IMR-90 (cell line): Measurements from ENCODE around the gene TRIM43B. TPM values are rescaled to one million over a fixed set of nuclear protein-coding genes. Genes with fewer than 3 reads are reported as not detected.

ENCODE experiments used
- ATAC-seq: fragments of 200-7000 bp; cut with Tn5 transposase; 2 replicates; pipeline ENCODE4 v1.9.1; 2020; ENCODE audit warnings: low read depth, mild to moderate bottlenecking, moderate library complexity
- BruUV-seq: library from RNA; stranded (reverse); fragments of 400-500 nt; replicated peaks from 2 replicates; lab custom pipeline; 2021; lab: Mats Ljungman, UMichigan
- CTCF ChIA-PET: fragments of 300-600 bp; formaldehyde crosslinking; extraction: SDS; loops from one replicate; lab custom pipeline; 2021; ENCODE audit warnings: antibody characterized with exemption; lab: Yijun Ruan, JAX
- POLR2A ChIA-PET: fragments of 300-600 bp; sonication (Branson Sonifier 250); formaldehyde crosslinking; loops from one replicate; lab custom pipeline; 2022; ENCODE audit warnings: antibody characterized with exemption; ENCODE audit not compliant: unreplicated experiment; lab: Charles Lee
- DNase-seq: peaks from one replicate; pipeline ENCODE4 v3.0.0; 2013
- H2AFZ ChIP-seq: replicated peaks from 2 replicates; pipeline ENCODE3; 2013; ENCODE audit warnings: low read length, mild to moderate bottlenecking; ENCODE audit not compliant: poor library complexity
- H2AK5ac ChIP-seq: 2 replicates; pipeline ENCODE4 v1.6.1; 2013; ENCODE audit warnings: low read depth, low read length, inconsistent platforms
- H2AK9ac ChIP-seq: replicated peaks from 2 replicates; pipeline ENCODE3; 2013; ENCODE audit warnings: mild to moderate bottlenecking, low read depth, low read length, moderate library complexity; ENCODE audit not compliant: poor library complexity
- H2BK120ac ChIP-seq: 2 replicates; pipeline ENCODE4 v1.6.1; 2013; ENCODE audit warnings: low read depth, low read length, inconsistent platforms
- H2BK15ac ChIP-seq: 3 replicates; pipeline ENCODE4 v1.6.1; 2013; ENCODE audit warnings: low read depth, low read length, inconsistent platforms
- H2BK20ac ChIP-seq: 2 replicates; pipeline ENCODE4 v1.6.1; 2013; ENCODE audit warnings: low read depth, mild to moderate bottlenecking, inconsistent platforms, low read length, moderate library complexity
- H2BK5ac ChIP-seq: 2 replicates; pipeline ENCODE4 v1.6.1; 2013; ENCODE audit warnings: mild to moderate bottlenecking, low read depth, low read length, inconsistent platforms; ENCODE audit not compliant: poor library complexity, severe bottlenecking
- H3K14ac ChIP-seq: replicated peaks from 2 replicates; pipeline ENCODE4 v1.6.1; 2013; ENCODE audit warnings: low read depth, low read length, inconsistent platforms
- H3K18ac ChIP-seq: 2 replicates; pipeline ENCODE4 v1.6.1; 2013; ENCODE audit warnings: low read depth, low read length, control low read depth
- H3K23ac ChIP-seq: 2 replicates; pipeline ENCODE4 v1.6.1; 2013; ENCODE audit warnings: low read depth, low read length, inconsistent platforms
- H3K27ac ChIP-seq: 2 replicates; pipeline ENCODE4 v1.5.1; 2013; ENCODE audit warnings: mild to moderate bottlenecking, control low read depth, low read length; ENCODE audit not compliant: insufficient read depth
- H3K27me3 ChIP-seq: 2 replicates; pipeline ENCODE4 v1.6.1; 2013; ENCODE audit warnings: low read length; ENCODE audit not compliant: control insufficient read depth, insufficient read depth
- H3K36me3 ChIP-seq: 2 replicates; pipeline ENCODE4 v1.6.1; 2013; ENCODE audit warnings: low read length, mixed read lengths; ENCODE audit not compliant: control insufficient read depth, insufficient read depth
- H3K4ac ChIP-seq: 2 replicates; pipeline ENCODE4 v1.6.1; 2013; ENCODE audit warnings: low read depth, low read length, inconsistent platforms
- H3K4me1 ChIP-seq: 2 replicates; pipeline ENCODE4 v1.6.1; 2013; ENCODE audit warnings: low read length, mixed read lengths; ENCODE audit not compliant: control insufficient read depth, insufficient read depth
- H3K4me2 ChIP-seq: 2 replicates; pipeline ENCODE4 v1.6.1; 2013; ENCODE audit warnings: low read depth, mild to moderate bottlenecking, control low read depth, low read length, moderate library complexity
- H3K4me3 ChIP-seq: 2 replicates; pipeline ENCODE4 v1.5.1; 2013; ENCODE audit warnings: low read depth, mild to moderate bottlenecking, control low read depth, low read length, moderate library complexity; ENCODE audit not compliant: insufficient read depth
- H3K56ac ChIP-seq: 2 replicates; pipeline ENCODE4 v1.6.1; 2013; ENCODE audit warnings: low read length, inconsistent platforms; ENCODE audit not compliant: insufficient read depth; ENCODE audit errors: extremely low read depth
- H3K79me1 ChIP-seq, 2 experiments: 2 replicates each; pipeline ENCODE4 v1.6.1; 2013; ENCODE audit warnings: low read length in 2 of 2, inconsistent platforms in 1 of 2, low read depth in 1 of 2
- H3K9ac ChIP-seq: 2 replicates; pipeline ENCODE4 v1.6.1; 2013; ENCODE audit warnings: low read depth, low read length, control low read depth
- H3K9me1 ChIP-seq: 2 replicates; pipeline ENCODE4 v1.6.1; 2013; ENCODE audit warnings: low read length, inconsistent platforms; ENCODE audit not compliant: insufficient read depth
- H3K9me3 ChIP-seq: 2 replicates; pipeline ENCODE4 v1.6.1; 2013; ENCODE audit warnings: low read length; ENCODE audit not compliant: control insufficient read depth, insufficient read depth
- H4K20me1 ChIP-seq: 2 replicates; pipeline ENCODE4 v1.6.1; 2013; ENCODE audit warnings: low read length, inconsistent platforms; ENCODE audit not compliant: insufficient read depth
- H4K5ac ChIP-seq: 2 replicates; pipeline ENCODE4 v1.6.1; 2013; ENCODE audit warnings: mild to moderate bottlenecking, low read depth, low read length, control low read depth
- H4K8ac ChIP-seq, 2 experiments: 2 replicates each; pipeline ENCODE4 v1.6.1; 2013; ENCODE audit warnings: low read depth in 2 of 2, low read length in 2 of 2, control low read depth in 1 of 2, inconsistent platforms in 1 of 2
- H4K91ac ChIP-seq: 2 replicates; pipeline ENCODE4 v1.6.1; 2013; ENCODE audit warnings: low read depth, low read length, inconsistent platforms; ENCODE audit not compliant: insufficient read depth
- BHLHE40 ChIP-seq: fragments of 150-350 bp; IDR thresholded peaks from 2 replicates; pipeline ENCODE4 v1.6.1; 2016; ENCODE audit warnings: mild to moderate bottlenecking, low read depth, low read length
- CEBPB ChIP-seq: IDR thresholded peaks from 2 replicates; pipeline ENCODE4 v1.6.1; 2012; ENCODE audit warnings: low read depth, low read length, improper control_type of control experiment
- CHD1 ChIP-seq: IDR thresholded peaks from 2 replicates; pipeline ENCODE4 v1.6.1; 2012; ENCODE audit warnings: low read depth, low read length, improper control_type of control experiment
- CTCF ChIP-seq: conservative IDR thresholded peaks from 2 replicates; pipeline ENCODE4 v1.5.1; 2012; ENCODE audit warnings: mild to moderate bottlenecking, low read depth, low read length, improper control_type of control experiment
- ELK1 ChIP-seq: fragments of 150-350 bp; IDR thresholded peaks from 2 replicates; pipeline ENCODE4 v1.6.1; 2016; ENCODE audit warnings: low read depth, mild to moderate bottlenecking, low read length, moderate library complexity, borderline replicate concordance
- FOS ChIP-seq: fragments of 150-350 bp; IDR thresholded peaks from 2 replicates; pipeline ENCODE4 v1.6.1; 2016; ENCODE audit warnings: low read depth, low read length
- MAFK ChIP-seq: IDR thresholded peaks from 2 replicates; pipeline ENCODE4 v1.6.1; 2012; ENCODE audit warnings: low read depth, low read length, improper control_type of control experiment
- MAZ ChIP-seq: IDR thresholded peaks from 2 replicates; pipeline ENCODE4 v1.6.1; 2012; ENCODE audit warnings: low read depth, mild to moderate bottlenecking, low read length, improper control_type of control experiment, moderate library complexity, borderline replicate concordance
- MXI1 ChIP-seq: IDR thresholded peaks from 2 replicates; pipeline ENCODE4 v1.6.1; 2012; ENCODE audit warnings: low read depth, mild to moderate bottlenecking, low read length, moderate library complexity, borderline replicate concordance
- POLR2A ChIP-seq: IDR thresholded peaks from 2 replicates; pipeline ENCODE4 v1.6.1; 2012; ENCODE audit warnings: mild to moderate bottlenecking, low read depth, low read length
- RAD21 ChIP-seq: IDR thresholded peaks from 2 replicates; pipeline ENCODE4 v1.6.1; 2012; ENCODE audit warnings: low read length, improper control_type of control experiment
- RCOR1 ChIP-seq: IDR thresholded peaks from 2 replicates; pipeline ENCODE4 v1.6.1; 2012; ENCODE audit warnings: mild to moderate bottlenecking, low read length, improper control_type of control experiment; ENCODE audit not compliant: insufficient replicate concordance
- SMC3 ChIP-seq: fragments of 150-350 bp; IDR thresholded peaks from 2 replicates; pipeline ENCODE4 v1.6.1; 2016; ENCODE audit warnings: low read depth, mild to moderate bottlenecking, antibody characterized with exemption, low read length, moderate library complexity
- dilution Hi-C: fragments of 300-500 bp; cut with HindIII; formaldehyde crosslinking; loops from one replicate; pipeline ENCODE4 v1.14.3; 2018; ENCODE audit warnings: low sequenced_read_pairs; ENCODE audit not compliant: unreplicated experiment
- in situ Hi-C: fragments of 300-500 bp; cut with MboI; formaldehyde crosslinking; loops from 3 replicates; pipeline ENCODE4 v1.14.3; 2019; ENCODE audit warnings: low sequenced_read_pairs, inconsistent platforms, mixed read lengths
- intact Hi-C: fragments of 100-400 bp; cut with micrococcal nuclease; formaldehyde crosslinking; loops from 2 replicates; pipeline ENCODE4 v1.10.0; 2022
- polyA plus RNA-seq, 3 experiments: library from polyadenylated mRNA; depleted of rRNA; stranded (reverse); fragments of >200 nt; gene quantifications; 2 replicates each; pipeline ENCODE4 v1.2.3, GENCODE V29; 2012; ENCODE audit warnings: low replicate concordance in 1 of 3
- total RNA-seq: library from RNA; depleted of rRNA; stranded (reverse); fragments of >200 nt; gene quantifications from 2 replicates; pipeline ENCODE4 v1.2.3, GENCODE V29; 2012

Gene TRIM43B
- total and polyA plus RNA-seq, 2 of the 4 experiments (the other 2 are of a cell fraction), result not detected

DNA sequence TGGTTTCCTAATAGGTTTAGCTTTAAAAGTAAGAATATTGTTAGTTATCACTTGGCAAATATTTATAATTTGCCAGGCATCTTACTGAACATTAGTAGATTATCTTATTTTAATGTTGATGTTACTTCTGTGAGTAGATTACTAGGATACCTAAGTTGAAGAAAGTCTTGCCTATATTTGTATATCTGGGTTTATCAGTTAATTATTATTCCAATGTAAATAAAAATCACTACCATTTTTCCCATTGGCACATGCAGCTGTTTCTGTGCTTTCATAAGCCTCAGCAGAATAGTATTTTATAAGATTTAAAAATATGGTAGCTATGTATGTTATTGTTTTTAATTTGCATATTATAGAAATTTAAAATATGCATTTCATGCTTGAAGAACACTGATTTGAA is 16.3 kb upstream of the TRIM43B start:
- Histone ChIP-seq H2AFZ (no peak overlapping the region), H2BK120ac (no peak overlapping the region), H3K9ac (no peak overlapping the region), H3K9me1 (no peaks in the 10 kb centered on the region), H4K8ac (no peak overlapping the region), H2BK20ac (no peak overlapping the region), H3K9me3 (no peaks in the 10 kb centered on the region), H3K4me3 (no peak overlapping the region), H3K27ac (no peak overlapping the region), H3K27me3 (peaks cover 8% of the 10 kb centered on the region), H2AK5ac (no peak overlapping the region), H2BK5ac (no peak overlapping the region), H3K79me1 (no peaks in the 10 kb centered on the region), H2AK9ac (no peak overlapping the region), H4K5ac (no peak overlapping the region), H3K36me3 (no peaks in the 10 kb centered on the region), H3K4me1 (no peaks in the 10 kb centered on the region), H2BK15ac (no peak overlapping the region), H4K91ac (no peak overlapping the region), H3K4ac (no peak overlapping the region), H3K56ac (no peak overlapping the region), H3K23ac (no peak overlapping the region), H3K14ac (no peak overlapping the region), H4K20me1 (no peaks in the 10 kb centered on the region), H3K18ac (no peak overlapping the region), H3K4me2 (no peak overlapping the region)
- ATAC-seq (no peak), DNase-seq (no peak)
- TF ChIP-seq RAD21, result no peak
- no peak for TF ChIP-seq CHD1
- no peak for TF ChIP-seq CEBPB
- TF ChIP-seq BHLHE40, result no peak
- no peak for TF ChIP-seq MXI1
- TF ChIP-seq SMC3, result no peak
- TF ChIP-seq ELK1, result no peak
- TF ChIP-seq POLR2A, result no peak
- no peak for TF ChIP-seq MAZ
- TF ChIP-seq MAFK, result no peak
- no peak for TF ChIP-seq RCOR1
- TF ChIP-seq CTCF, result no peak
- no peak for TF ChIP-seq FOS
- no TSS peak for BruUV-seq
- POLR2A ChIA-PET, result no interaction called here
- in situ Hi-C loops (no loop called here), dilution Hi-C loops (no loop called here), intact Hi-C loops (no loop called here)
- CTCF ChIA-PET, result no interaction called here
